OCI-LY1 (cell line): ENCODE data around the gene COL18A1.

ENCODE experiments used
- CTCF ChIP-seq: fragments of 200-600 bp; sonication (generic), shearing (Covaris generic); IDR thresholded peaks from 2 replicates; pipeline ENCODE4 v1.5.1; 2017; ENCODE audit warnings: mild to moderate bottlenecking, antibody characterized with exemption, low read length, moderate library complexity, mixed read lengths
- EZH2 ChIP-seq: fragments of 200-600 bp; sonication (generic), shearing (Covaris generic); IDR thresholded peaks from 2 replicates; pipeline ENCODE4 v1.8.0; 2017; ENCODE audit warnings: borderline replicate concordance, mixed run types, mild to moderate bottlenecking, antibody characterized with exemption, low read length, moderate library complexity, mixed read lengths

GRCh38 chr21:45488931-45489721 lies 84.2 kb downstream of the COL18A1 start:
- TF ChIP-seq CTCF (no peak), EZH2 (no peak)
